HG03378 (cell line): ENCODE data around the gene SLFN12L.
"Not testable (repeated sequence)": the region's sequence is repeated elsewhere in the genome, so short reads cannot be mapped to it uniquely, and the experiment has no call there.

Experiments used
- ATAC-seq: cut with Tn5 transposase; IDR thresholded peaks from one replicate; pipeline ENCODE4 v1.9.1; 2021; ENCODE audit warnings: mild to moderate bottlenecking, moderate library complexity; ENCODE audit not compliant: unreplicated experiment

The SLFN12L gene

GRCh38 chr17:35498448-35499178 is 38.9 kb downstream of the SLFN12L start:
- ATAC-seq = no peak

- ATAC-seq = no peak
These were observed 40.8 kb downstream of the SLFN12L start for GRCh38 chr17:35496451-35497290.

GRCh38 chr17:35493040-35493439 is 44.4 kb downstream of the SLFN12L start:
- ATAC-seq = no peak

GRCh38 chr17:35491417-35491816 is 46.1 kb downstream of the SLFN12L start:
- no peak for ATAC-seq

DNA sequence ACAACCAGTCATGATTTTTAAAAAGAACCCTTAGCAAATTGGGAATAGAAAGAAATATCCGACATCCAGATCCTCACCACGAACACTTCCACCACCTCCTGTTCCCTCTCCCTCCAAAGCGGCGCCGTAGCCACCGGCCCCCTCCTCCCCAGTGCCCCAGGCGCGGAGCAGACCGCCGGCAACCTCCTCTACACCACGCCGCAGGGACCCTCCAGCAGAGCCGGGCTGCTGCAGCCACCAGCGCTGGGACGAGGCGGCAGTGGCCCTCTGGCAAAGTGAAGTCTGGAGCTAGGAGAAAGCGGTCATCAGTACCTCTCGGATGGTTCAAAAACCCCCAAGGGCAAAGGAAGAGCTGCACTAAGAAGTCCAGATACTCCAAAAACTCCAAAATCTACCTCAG is 47.5 kb downstream of the SLFN12L start:
- no peak for ATAC-seq

DNA sequence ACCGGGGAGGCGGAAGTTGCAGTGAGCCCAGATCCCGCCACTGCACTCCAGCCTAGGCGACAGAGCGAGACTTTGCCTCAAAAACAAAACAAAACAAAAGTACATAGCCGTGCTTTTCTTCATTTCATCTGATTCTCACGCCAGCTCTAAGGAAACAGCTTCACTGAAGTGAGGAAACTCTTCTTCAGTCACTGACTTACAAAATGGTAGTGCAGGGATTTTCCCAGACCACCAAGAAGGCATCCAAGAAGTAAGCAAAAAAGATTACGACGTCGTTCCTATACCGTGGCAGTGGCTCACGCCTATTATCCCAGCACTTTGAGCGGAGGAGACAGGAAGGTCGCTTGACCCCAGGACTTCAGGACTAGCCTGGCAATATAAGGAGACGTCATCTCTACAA is 48.5 kb downstream of the SLFN12L start:
- no peak for ATAC-seq

GRCh38 chr17:35486920-35487732 is 50.4 kb downstream of the SLFN12L start:
- ATAC-seq = no peak

- no peak for ATAC-seq
These were observed 58.2 kb downstream of the SLFN12L start for GRCh38 chr17:35479271-35479670.

DNA sequence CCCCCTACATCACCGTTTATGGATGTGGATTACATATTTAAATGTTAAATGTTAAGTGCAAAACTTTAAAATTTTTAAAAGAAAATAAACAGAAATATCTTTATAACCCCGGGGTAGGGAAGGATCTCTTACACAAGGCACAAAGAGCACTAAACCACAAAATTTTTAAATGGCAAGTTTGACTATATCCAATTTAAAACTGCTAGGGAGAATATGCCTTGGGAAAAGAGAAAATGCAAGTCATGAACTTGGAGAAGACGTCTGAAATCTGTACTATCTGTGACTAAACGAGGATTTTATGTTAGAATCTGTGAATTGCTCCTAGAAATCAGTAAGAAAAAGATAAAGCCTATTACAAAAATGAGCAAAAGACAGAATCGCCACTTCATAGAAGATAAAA is 60.2 kb downstream of the SLFN12L start:
- no peak for ATAC-seq

DNA sequence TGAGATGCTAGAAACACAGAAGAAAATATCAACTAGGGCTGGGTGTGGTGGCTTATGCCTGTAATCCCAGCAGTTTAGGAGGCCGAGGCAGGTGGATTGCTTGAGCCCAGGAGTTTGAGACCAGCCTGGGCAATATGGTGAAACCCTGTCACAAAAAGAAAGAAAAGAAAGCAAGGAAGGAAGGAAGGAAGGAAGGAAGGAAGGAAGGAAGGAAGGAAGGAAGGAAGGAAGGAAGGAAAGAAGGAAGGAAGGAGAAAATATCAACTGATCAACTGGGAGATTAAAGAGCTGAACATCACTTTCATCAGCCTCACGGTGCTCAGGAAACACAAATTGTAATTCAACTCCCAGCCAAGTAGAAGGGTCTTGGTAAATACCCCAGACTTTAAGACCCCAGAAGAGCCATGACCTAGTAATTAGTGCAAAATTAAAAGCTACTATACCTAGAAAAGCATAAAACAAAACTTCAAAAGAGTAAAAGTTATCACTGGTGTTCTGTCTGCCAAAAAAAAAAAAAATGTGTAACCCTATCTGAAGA is 61.1 kb downstream of the SLFN12L start:
- ATAC-seq = no peak

DNA sequence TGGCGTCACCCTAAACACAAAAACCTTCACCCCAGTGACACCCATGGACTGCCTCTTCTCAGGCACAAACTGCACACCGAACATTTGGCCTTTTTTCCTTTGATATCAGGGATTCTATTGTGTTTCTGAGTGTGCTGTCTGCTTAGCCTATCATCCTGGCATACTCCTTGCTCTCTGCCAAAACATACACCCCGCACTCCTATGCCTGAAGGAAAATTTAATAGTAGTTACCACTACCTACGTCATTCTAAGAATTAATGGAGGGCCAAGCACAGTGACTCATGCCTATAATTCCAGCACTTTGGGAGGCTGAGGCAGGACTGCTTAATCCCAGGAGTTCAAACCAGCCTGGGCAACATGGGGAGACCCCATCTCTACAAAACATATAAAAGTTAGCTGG is 69.0 kb downstream of the SLFN12L start:
- ATAC-seq = no peak

DNA sequence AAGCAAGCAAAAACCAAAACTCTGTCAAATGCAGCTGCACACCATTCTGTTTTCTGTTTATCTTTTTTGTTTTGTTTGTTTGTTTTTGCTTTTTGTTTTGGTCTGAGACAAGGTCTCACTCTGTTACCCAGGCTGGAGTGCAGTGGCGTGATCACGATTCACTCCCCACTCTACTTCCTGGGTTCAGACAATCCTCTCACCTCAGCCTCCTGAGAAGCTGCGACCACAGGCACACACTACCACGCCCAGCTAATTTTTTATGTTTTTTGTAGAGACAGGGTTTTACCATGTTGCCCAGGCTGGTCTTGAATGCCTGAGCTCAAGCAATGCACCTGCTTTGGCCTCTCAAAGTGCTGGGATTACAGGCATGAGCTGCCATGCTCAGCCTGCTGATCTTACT is 69.7 kb downstream of the SLFN12L start:
- no peak for ATAC-seq

DNA sequence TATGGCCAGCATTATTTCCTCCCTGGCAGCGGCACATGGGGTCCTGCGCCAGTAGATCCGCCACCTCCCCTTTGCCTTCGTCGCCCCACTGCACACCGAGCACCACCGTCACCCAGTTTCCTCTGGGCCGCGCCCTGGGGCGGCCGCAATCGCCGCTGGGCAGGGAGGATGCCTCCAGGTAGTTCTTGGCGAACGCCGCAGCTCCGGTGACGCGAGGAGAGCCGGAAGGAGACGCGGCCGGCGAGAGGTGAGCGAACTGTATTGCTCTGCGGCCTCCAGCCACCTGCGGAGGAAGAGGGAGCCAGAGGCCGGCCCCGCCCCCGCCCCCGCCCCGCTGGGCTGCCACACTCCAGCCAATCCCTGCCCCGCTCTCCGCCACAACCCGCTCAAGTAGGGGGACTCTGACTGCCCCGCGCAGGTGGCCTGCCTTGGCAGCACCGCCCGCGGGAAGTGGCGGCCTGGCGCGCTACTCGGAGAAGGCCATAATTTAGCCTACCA is 77.1 kb downstream of the SLFN12L start:
- ATAC-seq = no peak

- not testable (repeated sequence) for ATAC-seq
These were observed 83.4 kb downstream of the SLFN12L start for GRCh38 chr17:35454035-35454434.

DNA sequence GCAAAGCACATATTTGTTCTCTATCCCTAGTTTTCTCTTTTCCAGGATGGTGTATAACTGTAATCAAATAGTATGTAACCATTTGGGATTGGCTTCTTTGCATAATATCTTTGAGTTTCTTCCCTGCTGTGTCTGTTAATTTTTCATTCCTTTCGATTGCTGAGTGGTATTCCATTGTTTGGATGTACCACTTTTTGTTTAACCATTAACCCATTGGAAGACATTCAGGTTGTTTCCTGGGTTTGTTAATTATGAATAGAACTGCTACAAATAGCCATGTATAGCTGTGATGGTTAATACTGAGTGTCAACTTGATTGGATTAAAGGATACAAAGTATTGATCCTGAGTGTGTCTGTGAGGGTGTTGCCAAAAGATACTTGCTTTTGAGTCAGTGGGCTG is 84.3 kb downstream of the SLFN12L start:
- ATAC-seq = no peak

DNA sequence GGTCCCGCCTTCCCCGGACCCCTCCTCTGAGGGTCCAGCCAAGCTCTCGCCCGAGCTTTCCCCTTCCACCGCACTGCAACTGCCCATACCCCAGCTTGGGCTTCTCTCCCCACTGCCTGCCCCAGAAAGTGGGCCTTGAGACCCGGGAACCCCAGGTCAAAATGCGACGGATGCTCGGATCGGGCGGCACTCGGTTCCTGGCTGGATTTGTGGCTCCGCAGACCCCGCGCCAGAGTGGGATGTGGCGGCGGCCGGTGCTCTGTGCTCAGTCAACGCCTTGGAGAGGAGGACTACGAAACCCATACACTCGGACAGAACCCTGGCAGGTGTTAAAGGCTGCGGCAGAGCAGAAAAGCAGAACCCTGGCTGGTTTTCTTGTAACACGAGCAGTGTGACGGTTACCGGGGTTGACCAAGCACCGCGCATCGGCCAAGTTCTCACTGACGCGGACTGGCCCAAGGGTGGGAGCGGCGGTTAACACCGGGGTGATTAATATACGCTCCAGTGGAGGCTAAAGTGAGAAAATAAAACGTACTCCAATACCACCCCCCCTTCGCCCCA is 88.0 kb downstream of the SLFN12L start:
- no peak for ATAC-seq

- ATAC-seq = no peak
These were observed 88.6 kb downstream of the SLFN12L start for GRCh38 chr17:35448899-35449227.

DNA sequence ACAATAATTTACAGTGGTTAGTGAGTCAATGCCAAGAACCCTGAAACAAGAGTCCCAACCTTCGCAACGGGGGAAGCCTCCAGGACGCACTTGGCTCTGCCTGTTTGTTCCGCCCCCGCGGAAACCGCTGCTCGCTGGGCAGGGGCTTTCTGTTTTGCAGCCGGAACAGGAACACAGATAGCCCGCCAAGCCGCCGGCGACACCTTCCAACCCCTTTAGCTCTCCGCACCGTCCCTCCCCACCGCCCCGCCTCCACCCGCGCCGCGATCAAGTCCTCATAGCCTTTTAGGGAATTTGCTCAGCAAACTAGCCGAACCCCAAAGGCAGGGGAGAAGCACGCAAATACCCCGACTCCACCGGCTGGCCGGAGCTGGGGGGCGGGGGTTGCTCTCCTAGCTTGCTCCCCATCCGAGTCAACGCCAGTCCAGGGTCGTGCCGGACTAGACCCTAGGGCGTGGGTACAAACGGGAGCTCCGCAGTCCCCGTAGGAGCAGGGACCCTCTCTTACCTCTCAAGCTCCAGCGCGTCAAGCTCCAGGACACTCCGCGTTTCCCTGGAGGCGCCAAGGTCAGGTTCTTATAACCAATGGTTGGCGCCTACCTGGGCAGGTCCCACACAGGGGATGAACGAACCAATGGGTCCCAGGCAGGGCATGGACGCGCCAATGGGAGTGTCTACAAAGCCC is 89.1 kb downstream of the SLFN12L start, which contains the start of gene SLFN13:
Gene SLFN13, minus strand, starts transcription at position 553 of the 685 bp plus-strand sequence. CDS start 3,086 bp downstream, outside the sequence.
- peak; percentile 74 for ATAC-seq

- ATAC-seq = no peak
These were observed 90.0 kb downstream of the SLFN12L start for GRCh38 chr17:35447499-35447898.

- ATAC-seq = no peak
These were observed 99.0 kb downstream of the SLFN12L start for GRCh38 chr17:35438433-35438832.
